ENCODE results near the gene ZFYVE28. TPM values are rescaled to one million over a fixed set of nuclear protein-coding genes. Genes with fewer than 3 reads are reported as not detected.

Gene ZFYVE28
- total RNA-seq, 1 donor from 2014 or later = 0.44 TPM

DNA sequence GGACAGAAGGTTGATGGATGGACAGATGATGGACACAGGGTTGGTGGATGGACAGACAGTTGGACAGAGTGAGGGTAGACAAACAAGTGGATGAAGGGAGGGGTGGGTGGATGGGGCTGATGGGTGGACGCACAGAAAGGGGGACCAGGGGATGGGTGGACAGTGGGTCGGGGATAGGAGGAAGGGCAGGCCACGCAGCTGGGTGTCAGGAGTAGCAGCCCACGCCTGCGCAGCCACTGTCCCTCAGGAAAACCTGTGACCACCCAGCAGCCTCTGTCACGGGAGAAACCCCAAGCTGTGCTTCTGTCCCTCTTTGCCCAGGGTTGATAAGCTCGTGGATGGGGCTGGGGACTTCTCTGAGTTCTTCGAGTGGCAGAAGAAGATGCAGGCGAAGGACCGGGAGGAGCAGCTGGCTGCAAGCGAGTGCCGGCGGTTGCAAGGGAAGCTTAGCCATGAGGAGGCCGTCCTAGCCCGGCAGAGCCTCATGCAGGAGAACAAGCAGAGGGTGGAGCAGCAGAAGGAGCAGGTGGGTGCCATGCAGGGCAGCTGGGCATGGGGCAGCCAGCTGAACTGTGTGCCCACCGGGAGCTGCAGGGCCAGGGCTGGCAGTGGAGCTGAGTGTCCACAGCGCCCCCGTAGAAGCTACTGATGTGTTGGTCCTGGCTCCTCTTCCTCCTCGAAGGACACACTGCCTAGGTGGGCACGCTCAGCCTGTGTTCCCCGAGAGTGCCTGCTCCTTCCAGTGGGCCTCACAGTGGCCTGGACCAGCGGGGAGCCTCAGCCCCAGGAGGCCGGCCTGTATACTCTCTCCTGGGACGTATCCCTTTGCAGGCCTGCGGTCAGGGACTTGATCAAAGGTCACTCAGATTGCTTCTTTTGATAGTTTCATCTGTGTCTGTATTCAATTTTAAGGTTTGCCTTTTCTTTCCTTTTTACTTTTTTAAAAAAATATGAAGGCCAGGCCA, 33.7 kb upstream of the ZFYVE28 start:
- TF ChIP-seq, protein P1, sequence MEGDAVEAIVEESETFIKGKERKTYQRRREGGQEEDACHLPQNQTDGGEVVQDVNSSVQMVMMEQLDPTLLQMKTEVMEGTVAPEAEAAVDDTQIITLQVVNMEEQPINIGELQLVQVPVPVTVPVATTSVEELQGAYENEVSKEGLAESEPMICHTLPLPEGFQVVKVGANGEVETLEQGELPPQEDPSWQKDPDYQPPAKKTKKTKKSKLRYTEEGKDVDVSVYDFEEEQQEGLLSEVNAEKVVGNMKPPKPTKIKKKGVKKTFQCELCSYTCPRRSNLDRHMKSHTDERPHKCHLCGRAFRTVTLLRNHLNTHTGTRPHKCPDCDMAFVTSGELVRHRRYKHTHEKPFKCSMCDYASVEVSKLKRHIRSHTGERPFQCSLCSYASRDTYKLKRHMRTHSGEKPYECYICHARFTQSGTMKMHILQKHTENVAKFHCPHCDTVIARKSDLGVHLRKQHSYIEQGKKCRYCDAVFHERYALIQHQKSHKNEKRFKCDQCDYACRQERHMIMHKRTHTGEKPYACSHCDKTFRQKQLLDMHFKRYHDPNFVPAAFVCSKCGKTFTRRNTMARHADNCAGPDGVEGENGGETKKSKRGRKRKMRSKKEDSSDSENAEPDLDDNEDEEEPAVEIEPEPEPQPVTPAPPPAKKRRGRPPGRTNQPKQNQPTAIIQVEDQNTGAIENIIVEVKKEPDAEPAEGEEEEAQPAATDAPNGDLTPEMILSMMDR (IDR thresholded peaks at IDR 0.05; ENCODE audit: unreplicated experiment) = no peak
- no peak for DNase-seq (ENCODE audit: low spot score)
- Mint-ChIP-seq H3K9me3 (ENCODE audit: unreplicated experiment) (no peaks in the 10 kb centered on the region), H3K4me1 (ENCODE audit: unreplicated experiment) (no peaks in the 10 kb centered on the region), H3K27ac (ENCODE audit: unreplicated experiment) (no peak overlapping the region), H3K36me3 (ENCODE audit: low read depth, unreplicated experiment) (no peaks in the 10 kb centered on the region), H3K27me3 (ENCODE audit: unreplicated experiment) (peaks cover 1% of the 10 kb centered on the region), H3K4me3 (ENCODE audit: unreplicated experiment) (no peak overlapping the region)

DNA sequence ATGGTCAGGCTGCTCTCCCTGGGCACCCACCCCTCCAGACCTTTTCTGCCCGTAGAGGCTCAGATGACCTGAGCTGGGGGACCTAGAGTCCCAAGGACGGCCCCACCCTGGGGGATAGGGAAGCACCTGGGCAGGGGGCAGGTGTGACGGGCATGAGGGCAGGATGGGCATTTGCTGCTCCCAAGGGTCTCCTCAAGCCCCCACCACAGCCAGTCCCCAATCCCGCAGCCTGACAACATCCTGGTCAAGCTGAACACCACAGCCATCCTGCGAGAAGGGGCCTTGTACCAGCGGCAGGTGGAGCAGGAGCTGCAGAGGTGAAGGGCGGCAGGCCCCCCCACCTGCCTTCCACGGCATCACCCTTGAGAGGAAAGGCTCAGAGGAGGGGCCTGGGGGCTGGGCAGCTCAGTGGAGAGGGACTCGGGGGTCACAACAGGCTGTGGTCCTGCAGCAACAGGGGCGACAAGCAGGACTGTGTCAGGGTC, 32.6 kb upstream of the ZFYVE28 start:
- TF ChIP-seq, protein P1 (IDR thresholded peaks at IDR 0.05; ENCODE audit: unreplicated experiment) = no peak
- Mint-ChIP-seq H3K27ac (ENCODE audit: unreplicated experiment) (no peak overlapping the region), H3K27me3 (ENCODE audit: unreplicated experiment) (peaks cover 1% of the 10 kb centered on the region), H3K36me3 (ENCODE audit: low read depth, unreplicated experiment) (no peaks in the 10 kb centered on the region), H3K4me1 (ENCODE audit: unreplicated experiment) (no peaks in the 10 kb centered on the region), H3K4me3 (ENCODE audit: unreplicated experiment) (no peak overlapping the region), H3K9me3 (ENCODE audit: unreplicated experiment) (no peaks in the 10 kb centered on the region)
- no peak for DNase-seq (ENCODE audit: low spot score)

DNA sequence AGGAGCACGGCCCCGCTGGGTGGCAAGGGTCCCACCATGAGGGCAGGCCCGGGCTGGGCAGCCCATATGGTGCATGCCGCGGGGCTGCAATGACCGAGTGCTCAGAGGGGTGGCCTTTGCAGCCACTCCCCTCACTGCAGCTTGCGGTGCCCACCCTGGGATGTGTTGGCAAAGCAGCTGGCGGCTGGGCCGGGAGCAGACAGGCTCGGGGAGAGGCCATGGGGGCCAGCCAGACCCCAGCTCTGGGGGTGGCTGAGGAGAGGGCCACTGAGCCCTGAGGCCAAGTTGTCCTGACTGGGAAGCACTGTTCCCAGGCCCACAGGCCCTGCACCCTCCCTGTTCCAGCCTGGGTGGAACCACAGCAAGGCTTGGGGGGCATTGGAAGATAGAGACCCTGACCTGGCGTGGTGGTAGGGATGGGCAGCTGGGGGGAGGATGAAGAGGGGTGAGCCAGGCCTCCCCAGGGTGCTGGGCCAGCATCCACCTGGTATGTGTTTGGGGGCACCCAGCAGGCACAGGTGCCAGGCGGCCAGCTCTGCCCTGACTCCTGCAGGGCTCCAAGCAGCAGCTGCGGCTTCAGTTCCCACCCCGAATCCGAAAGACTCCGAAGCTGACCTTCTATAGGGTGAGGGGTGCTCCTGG, 32.1 kb upstream of the ZFYVE28 start:
- Mint-ChIP-seq H3K36me3 (ENCODE audit: low read depth, unreplicated experiment) (no peaks in the 10 kb centered on the region), H3K4me3 (ENCODE audit: unreplicated experiment) (no peak overlapping the region), H3K4me1 (ENCODE audit: unreplicated experiment) (no peaks in the 10 kb centered on the region), H3K9me3 (ENCODE audit: unreplicated experiment) (no peaks in the 10 kb centered on the region), H3K27me3 (ENCODE audit: unreplicated experiment) (peaks cover 1% of the 10 kb centered on the region), H3K27ac (ENCODE audit: unreplicated experiment) (no peak overlapping the region)
- no peak for DNase-seq (ENCODE audit: low spot score)
- TF ChIP-seq, protein P1 (IDR thresholded peaks at IDR 0.05; ENCODE audit: unreplicated experiment) = no peak

DNA sequence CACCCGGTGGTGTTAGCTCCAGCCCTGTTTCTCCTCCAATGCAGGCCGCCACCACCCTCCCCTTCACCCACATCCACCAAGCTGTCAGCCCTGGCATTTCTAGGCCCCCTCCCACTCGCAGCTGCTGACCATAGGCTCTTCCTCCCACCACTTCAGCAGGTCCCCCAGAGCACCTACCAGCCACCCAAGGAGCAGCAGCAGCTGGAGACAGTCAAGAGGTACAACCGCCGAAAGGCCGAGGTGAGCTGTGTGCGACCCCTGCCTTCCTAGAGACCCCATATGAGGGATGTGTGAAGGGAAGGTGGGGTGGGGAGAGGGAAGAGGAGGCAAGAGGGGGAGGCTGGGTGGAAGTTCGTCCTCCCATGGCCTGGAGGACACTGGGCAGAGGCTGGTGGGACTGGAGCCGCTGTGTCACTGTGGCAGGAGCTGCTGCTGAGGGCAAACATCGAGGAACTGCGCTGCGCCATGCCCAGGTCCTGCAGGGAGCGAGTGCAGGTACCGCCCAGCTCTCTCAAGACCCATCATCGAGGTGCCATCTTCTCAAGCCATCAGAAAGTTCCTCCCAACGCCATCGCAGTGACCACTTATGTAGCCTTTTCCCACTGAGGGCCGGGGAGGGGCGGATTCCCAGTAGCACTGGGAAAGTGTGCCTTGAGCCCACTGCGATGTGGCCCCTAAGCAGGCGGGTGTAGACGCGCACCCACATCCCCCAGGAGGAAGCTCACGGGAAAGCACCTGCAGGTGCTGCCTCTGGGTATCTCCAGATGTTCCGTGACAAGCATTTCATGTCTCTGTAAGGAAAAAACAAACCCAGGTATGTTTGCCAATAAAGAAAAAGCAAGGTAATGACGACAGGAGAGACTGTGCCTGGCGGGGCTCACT, 31.3 kb upstream of the ZFYVE28 start:
- H3K9me3 Mint-ChIP-seq (ENCODE audit: unreplicated experiment) = no peaks in the 10 kb centered on the region
- DNase-seq (ENCODE audit: low spot score) = no peak
- TF ChIP-seq, protein P1 (IDR thresholded peaks at IDR 0.05; ENCODE audit: unreplicated experiment) = no peak
- no peaks in the 10 kb centered on the region for H3K4me1 Mint-ChIP-seq (ENCODE audit: unreplicated experiment)
- no peaks in the 10 kb centered on the region for H3K36me3 Mint-ChIP-seq (ENCODE audit: low read depth, unreplicated experiment)
- H3K4me3 Mint-ChIP-seq (ENCODE audit: unreplicated experiment) = no peak overlapping the region
- peaks cover 1% of the 10 kb centered on the region for H3K27me3 Mint-ChIP-seq (ENCODE audit: unreplicated experiment)
- H3K27ac Mint-ChIP-seq (ENCODE audit: unreplicated experiment) = no peak overlapping the region

Measured in endothelial cell (in vitro differentiated cells).